DLD1 (cell line): ENCODE measurements around the gene IGLL1.
"Not testable (repeated sequence)": the region's sequence is repeated elsewhere in the genome, so short reads cannot be mapped to it uniquely, and the experiment has no call there.

Source experiments
- in situ Hi-C: cut with HindIII; loops from 2 replicates; pipeline ENCODE4 v1.10.0; 2017; ENCODE audit warnings: low sequenced_read_pairs

Gene IGLL1

DNA sequence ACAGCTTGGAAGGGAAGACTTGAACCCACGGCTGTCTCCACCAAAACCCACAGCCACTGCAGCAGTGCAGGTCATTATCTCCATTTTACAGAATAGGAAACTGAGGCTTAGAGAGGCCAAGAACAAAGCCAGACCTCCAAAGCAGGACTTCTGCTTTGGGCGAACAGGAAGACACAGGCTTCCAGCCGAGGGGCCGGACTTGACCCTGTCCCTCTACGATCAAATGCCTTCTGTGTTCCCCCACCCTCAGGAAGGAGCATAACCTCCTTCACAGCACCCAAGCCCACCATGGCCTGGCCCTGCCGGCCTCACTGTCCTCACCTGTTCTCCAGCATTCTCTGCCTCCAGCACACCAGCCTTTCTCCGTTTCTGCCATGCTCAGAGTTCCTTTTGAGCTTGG, 15.8 kb downstream of the IGLL1 start:
- in situ Hi-C loops, result no loop called here

DNA sequence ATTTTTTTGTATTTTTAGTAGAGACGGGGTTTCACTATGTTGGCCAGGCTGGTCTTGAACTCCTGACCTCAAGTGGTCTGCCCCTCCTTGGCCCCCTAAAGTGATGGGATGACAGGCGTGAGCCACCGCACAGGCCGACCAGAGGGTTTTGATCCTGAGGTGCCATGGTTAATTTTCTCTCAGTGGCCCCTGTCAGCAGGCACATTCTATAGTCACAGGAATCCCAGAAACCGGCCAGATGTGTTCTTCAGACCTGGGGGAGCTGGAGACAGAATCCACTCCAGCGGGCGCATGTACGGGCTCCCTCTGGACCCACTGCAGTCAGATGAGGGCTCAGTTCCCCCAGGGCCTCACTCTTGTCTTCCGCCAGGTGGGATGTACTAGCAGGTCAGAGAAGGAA, 17.0 kb downstream of the IGLL1 start:
- in situ Hi-C loops, result no loop called here

DNA sequence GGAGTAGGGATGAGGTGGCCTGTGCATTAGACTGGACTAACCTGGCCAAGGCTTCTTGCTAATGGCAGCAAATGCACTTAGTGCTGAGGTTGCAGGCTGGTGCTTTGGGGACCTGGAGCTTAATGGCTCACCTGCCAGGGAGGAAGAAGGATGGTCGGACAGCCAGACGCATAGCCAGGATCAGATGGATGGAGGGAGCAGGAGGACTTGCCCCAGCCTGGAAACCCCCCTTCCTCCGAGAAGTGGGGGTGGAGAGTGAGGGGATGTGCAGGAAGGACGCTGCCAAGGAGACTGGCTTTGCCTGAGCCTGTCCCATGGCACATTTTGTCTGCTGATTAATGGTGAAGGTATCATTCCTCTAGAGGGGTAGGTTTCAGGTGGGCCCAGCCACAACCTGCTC, 17.9 kb downstream of the IGLL1 start:
- in situ Hi-C loops, result no loop called here

DNA sequence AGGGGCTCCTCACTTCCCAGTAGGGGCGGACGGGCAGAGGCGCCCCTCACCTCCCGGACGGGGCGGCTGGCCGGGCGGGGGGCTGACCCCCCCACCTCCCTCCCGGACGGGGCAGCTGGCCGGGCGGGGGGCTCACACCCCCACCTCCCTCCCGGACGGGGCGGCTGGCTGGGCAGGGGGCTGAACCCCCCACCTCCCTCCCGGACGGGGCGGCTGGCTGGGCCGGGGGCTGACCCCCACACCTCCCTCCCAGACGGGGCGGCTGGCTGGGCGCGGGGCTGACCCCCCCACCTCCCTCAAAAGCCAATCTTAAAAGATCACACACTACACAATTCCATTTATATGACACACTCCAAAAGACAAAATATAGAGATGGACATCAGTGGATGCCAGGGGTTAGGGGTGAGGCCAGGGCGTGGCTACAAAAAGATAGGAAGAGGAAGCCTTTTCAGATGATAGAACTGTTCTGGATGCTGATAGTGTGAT, 19.0 kb downstream of the IGLL1 start:
- in situ Hi-C loops, result not testable (repeated sequence)

DNA sequence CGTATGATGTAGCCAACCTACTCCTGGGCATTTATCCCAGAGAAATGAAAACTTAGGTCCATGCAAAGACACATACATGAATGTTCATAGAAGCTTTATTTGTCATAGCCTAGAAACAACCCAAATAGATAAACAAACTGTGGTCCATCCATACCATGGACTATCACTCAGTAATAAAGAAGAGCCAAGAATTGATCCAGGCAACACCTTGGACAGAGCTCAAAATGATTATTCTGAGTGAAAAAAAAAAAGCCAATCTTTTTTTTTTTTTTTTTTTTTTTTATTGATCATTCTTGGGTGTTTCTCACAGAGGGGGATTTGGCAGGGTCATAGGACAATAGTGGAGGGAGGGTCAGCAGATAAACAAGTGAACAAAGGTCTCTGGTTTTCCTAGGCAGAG, 19.9 kb downstream of the IGLL1 start:
- in situ Hi-C loops, result not testable (repeated sequence)

DNA sequence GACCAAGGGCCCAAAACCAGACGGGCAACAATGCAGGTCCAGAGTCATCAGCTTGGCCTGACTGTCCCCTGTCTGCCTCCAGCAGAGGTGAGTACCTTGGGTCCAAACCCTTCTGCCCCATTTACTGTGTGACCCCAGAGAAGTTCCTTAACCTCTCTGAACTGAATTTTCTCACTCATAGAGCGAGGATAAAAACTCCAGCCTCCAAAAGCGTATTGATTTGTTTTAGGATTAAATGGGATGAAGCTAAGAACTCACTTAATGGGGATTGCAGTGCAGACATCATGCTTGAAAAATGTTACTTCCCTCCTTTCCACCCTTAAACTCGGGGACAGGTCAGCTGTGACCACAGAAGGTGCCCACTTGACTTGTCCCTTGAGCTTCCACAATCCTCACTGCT, 22.6 kb downstream of the IGLL1 start:
- in situ Hi-C loops, result no loop called here

DNA sequence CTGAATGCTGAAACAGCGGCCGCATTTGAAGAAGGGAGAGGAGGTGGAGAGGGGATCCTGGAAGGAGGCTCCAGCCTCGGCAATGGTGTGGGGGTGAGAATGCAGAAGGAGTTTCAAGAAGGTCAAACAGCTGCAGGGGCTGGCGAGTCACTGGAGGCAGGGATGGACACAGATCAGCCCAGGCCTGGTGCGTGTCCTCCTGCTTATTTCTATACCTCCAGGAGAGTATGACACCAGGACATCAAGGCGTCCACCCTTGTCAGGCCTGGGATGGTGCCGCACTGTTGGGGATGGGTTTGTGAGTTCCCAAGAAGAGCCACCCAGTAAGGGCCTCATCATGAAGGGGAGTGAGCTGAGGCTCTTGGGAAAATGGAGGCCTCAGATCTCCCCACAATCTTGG, 23.1 kb downstream of the IGLL1 start:
- in situ Hi-C loops, result no loop called here

DNA sequence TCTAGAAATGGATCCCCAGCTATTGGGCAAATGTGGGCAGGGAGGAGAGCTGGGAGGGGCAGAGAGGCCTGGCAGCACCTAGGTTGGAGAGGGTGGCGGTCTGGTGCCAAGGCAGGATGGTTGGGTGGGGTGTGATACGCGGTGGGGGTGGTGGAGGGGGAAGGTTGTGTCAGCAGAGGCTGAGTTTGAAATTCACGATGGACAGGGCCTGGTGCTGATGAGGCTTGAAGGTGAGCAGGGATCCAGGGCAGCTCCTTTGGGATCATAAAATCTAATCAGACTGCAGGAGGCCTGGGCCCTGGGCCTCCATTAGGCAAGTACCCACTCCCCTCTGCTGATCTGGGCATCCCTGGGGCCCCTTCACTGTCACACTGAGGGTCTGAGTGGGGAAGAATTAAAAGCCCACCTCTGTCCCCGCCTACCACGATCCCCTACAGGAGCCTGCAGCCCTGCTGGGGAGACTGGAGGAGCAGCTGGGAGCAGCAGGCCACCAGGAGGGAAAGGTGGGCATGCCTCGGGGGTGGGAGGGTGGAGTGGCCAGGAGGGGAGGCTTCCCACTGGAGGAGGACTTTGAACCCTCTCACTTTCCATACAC, 24.0 kb downstream of the IGLL1 start:
- in situ Hi-C loops, result no loop called here

DNA sequence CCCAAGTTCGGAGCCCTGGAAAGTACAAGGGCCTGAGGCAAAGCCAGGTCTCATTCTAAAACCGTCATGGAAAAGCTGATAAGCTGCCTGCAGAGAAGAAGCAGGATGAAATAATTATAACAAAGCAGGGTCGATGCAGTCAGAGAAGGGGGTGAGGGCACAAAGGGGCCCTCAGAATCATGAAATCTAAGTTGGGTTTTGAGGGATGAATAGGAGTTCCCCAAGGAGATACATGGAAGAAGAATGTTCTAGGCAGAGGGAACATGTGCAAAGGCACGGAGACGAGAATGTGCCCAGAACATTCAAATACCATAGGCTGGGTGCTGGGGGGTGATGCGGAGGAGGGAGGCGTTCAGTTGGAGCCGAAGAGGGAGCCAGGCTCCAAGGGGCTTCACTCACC, 25.0 kb downstream of the IGLL1 start:
- in situ Hi-C loops, result no loop called here

DNA sequence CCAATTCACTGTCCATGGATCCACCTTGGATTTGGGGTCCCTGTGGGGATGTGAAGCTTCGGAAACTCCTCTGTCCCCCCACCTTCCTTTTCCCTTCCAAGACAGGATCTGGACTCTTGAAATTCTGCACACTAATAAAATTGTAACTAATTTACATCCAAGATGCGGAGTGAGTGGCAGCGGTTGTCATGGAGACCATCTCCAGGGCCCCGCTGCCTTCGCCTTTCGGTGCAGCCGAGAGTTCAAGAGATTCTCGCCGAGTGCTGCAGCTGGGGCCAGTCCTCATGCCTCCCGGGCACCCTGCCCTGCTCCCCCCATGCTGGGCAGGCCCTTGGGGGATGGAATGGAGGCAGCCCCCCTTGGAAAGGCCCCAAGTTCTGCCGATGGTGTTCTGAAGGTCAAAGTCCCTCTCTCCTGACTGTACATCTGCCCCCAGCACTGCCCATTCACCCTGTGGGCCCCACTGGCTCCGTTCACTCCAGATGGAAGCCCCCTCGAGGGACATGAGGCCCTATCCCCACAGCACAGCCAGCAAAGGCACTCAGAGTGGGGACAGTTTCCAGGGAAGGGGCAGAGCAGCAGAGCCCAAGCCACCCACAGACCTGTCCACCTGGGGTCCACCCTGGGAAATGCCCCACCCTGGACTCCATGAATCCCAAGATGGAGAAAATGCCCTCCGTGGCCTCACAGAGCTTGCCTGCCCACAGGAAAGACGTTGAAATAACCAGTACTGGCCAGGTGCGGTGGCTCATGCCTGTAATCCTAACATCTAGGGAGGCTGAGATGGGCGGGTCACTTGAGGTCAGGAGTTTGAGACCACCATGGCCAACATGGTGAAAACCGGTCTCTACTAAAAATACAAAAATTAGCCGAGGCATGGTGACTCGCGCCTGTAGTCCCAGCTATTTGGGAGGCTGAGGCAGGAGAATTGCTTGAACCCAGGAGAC, 25.9 kb downstream of the IGLL1 start:
- in situ Hi-C loops, result no loop called here

DNA sequence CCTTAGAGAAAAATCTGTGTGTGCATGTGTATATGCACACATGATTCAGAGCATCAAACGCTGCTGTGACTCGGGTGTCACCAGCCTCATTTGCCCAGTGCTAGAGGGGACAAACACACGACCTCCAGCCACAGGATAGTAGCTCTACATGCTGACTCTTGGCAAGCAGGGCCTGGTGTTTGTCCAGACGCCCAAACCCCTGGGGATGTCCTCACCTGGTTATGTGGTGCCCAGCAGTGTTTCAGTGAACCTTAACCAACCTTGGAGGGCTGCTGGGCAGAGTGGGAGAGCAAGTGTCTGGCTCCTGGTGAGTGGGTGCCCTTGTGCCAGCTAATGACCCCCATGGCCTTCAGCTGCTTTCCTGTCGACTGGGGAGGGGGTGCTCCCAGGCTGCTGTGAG, 26.7 kb downstream of the IGLL1 start:
- in situ Hi-C loops, result no loop called here

DNA sequence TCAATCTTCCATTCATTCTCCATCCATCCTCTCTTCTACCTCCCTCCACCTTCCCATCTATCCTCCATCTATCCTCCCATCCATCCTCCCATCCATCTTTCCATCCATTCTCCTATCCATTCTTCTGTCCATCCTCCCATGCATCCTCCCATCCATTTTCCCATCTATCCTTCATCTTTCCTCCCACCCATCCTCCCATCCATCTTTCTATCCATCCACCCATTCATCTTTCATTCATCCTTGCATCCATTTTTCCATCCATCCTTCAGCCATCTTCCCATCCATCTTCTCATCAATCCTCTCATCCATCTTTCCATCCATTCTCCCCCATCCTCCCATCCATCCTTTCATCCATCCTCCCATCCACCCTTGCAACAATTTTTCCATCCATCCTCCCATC, 27.5 kb downstream of the IGLL1 start:
- in situ Hi-C loops, result no loop called here

DNA sequence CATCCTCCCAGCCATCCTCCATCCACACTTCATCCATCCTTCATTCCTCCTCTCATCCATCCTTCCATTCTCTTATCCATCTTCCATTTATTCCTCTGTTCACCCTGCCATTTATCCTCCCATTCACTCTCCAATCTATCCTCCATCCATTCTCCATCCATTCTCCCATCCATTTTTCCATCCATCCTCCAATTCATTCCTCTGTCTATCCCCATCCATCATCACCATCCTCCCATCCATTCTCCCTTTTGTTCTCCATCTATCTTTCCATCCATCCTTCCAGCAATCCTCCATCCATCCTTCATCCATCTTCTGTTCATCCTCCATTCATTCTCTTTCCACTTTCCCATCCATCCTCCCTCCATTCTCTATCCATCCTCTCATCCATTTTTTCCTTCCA, 28.7 kb downstream of the IGLL1 start:
- in situ Hi-C loops, result no loop called here

DNA sequence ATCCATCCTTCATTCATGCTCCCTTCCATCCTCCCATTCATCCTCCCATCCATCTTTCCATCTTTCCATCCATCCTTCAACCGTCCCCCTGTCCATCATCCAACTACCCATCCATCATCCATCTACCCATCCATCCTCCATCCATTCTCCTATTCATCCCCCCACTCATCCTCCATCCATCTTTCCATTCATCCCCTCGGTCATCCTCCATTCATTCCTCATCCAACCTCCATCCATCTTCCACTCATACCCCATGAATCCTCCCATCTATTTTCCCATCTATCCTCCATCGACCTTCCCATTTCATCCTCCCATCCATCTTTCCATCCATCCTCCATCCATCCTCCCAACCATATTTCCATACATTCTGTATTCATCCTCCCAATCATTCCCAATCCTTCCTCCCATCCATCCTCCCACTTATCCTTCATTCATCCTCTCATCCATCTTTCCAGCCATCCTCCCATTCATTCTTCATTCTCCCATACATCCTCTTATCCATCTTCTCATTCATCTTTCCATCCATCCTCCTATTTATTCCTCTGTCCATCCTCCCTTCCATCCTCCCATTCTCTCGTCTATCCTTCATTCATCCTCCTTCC, 29.9 kb downstream of the IGLL1 start:
- in situ Hi-C loops, result no loop called here

DNA sequence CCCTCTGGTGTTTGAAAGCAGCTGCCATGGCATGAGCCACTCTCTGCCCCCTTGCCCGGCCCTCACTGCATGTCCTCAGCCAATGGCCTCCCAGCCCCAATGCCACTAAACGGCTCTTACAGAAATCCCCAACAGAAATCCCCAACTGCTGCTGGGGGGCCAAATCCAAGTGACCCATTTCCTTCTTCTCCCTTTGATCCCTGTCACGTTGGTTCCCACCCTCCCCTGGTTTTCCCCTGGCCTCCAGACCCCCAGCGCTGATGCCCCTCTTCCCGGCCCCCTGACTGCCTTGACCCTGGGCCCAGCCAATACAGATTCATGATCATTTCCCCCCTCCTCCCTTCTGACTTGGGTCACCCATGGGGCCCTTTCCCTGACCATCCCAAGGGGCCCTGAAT, 30.9 kb downstream of the IGLL1 start:
- in situ Hi-C loops, result no loop called here

DNA sequence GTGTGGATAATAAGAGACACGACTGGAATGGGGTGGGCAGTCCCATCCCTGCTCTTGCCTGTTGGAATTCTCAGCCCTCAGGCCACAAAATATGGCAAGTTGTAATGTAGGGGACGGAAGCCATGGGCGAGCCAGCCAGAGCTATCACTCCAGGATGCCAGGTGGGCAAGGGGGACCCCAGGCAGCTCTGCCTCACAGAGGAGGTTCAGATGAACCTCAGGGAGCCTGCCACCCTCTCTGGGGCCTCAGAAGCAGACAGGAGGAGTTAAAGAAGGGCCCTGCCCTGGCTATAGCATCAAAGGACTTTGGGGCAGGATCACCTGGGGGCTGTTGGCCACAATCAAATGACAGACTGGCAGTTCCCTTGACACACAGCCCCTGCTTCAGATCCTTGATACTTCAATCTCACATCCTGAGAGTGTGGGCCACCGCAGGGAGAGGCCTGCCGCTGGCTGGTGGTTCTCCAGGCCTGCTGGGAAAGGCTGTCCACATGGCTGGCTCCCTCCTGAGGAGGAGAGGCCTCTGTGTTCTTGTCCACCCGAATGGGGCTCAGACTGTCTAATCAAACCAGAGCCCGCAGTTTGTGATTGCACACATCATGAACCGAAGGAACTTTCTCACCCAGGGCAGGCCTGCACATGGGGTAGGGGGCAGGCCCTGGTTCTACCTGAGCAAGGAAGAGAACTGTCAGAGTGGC, 31.4 kb downstream of the IGLL1 start:
- in situ Hi-C loops, result no loop called here

DNA sequence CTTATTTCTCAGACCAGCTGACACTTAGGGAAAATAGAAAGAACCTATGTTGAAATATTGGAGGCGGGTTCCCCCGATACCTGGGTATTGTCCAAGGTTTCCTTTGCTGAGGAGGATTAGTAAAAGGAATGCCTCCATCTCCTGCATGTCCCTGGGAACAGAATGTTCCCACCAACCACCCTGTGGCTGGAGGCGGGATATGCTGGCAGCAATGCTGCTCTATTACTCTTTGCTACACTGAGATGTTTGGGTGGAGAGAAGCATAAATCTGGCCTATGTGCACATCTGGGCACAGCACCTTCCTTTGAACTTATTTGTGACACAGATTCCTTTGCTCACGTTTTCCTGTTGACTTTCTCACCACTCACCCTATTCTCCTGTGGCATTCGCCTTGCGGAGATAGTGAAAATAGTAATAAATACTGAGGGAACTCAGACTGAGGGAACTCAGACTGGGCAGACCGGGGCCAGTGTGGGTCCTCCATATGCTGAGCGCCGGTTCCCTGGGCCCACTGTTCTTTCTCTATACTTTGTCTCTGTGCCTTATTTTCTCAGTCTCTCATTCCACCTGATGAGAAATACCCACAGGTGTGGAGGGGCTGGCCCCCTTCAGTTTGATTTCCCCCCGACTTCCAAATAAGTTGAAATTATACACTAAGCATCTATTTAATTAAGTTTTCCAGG, 32.1 kb downstream of the IGLL1 start:
- in situ Hi-C loops, result no loop called here

DNA sequence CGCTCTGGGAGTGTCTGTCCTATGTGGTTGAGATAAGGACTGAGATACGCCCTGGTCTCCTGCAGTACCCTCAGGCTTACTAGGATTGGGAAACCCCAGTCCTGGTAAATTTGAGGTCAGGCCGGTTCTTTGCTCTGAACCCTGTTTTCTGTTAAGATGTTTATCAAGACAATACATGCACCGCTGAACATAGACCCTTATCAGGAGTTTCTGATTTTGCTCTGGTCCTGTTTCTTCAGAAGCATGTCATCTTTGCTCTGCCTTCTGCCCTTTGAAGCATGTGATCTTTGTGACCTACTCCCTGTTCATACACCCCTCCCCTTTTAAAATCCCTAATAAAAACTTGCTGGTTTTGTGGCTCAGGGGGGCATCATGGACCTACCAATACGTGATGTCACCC, 32.7 kb downstream of the IGLL1 start:
- in situ Hi-C loops, result not testable (repeated sequence)

DNA sequence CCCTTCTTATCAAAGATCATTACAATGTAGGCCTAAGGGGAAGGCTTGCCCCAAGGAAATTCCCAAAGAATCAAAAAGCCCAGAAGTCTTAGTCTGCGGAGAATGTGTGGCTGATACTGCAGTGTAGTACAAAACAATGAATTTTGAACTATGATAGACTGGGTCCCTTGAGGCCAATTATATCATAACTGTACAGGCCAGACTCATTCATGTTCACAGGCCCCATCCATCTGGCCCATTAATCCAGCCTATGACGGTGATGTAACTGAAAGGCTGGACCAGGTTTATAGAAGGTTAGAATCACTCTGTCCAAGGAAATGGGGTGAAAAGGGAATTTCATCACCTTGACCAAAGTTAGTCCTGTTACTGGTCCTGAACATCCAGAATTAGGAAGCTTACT, 35.2 kb downstream of the IGLL1 start:
- in situ Hi-C loops, result no loop called here

DNA sequence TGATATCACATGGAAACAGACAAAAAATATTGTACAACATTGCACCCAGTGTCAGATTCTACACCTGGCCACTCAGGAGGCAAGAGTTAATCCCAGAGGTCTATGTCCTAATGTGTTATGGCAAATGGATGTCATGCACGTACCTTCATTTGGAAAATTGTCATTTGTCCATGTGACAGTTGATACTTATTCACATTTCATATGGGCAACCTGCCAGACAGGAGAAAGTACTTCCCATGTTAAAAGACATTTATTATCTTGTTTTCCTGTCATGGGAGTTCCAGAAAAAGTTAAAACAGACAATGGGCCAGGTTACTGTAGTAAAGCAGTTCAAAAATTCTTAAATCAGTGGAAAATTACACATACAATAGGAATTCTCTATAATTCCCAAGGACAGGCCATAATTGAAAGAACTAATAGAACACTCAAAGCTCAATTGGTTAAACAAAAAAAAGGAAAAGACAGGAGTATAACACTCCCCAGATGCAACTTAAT, 36.5 kb downstream of the IGLL1 start:
- in situ Hi-C loops, result not testable (repeated sequence)

DNA sequence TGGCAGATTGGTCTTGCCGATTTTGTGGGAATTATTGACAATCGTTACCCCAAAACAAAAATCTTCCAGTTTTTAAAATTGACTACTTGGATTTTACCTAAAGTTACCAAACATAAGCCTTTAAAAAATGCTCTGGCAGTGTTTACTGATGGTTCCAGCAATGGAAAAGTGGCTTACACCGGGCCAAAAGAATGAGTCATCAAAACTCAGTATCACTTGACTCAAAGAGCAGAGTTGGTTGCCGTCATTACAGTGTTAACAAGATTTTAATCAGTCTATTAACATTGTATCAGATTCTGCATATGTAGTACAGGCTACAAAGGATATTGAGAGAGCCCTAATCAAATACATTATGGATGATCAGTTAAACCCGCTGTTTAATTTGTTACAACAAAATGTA, 37.2 kb downstream of the IGLL1 start:
- in situ Hi-C loops, result no loop called here
